A673 (cell line): Measurements from ENCODE around the gene SIMC1. TPM values are rescaled to one million over a fixed set of nuclear protein-coding genes. Genes with fewer than 3 reads are reported as not detected.
"Not testable (repeated sequence)": the region's sequence is repeated elsewhere in the genome, so short reads cannot be mapped to it uniquely, and the experiment has no call there.

Experiments
- BruUV-seq: library from RNA; stranded (reverse); fragments of 400-500 nt; replicated peaks from 2 replicates; lab custom pipeline; 2021; lab: Mats Ljungman, UMichigan
- CTCF ChIA-PET: fragments of 300-600 bp; sonication (Branson Sonifier 250); formaldehyde crosslinking; loops from one replicate; lab custom pipeline; 2022; ENCODE audit warnings: antibody characterized with exemption; lab: Charles Lee
- POLR2A ChIA-PET: fragments of 300-600 bp; sonication (Branson Sonifier 250); formaldehyde crosslinking; loops from one replicate; lab custom pipeline; 2022; ENCODE audit warnings: antibody characterized with exemption; ENCODE audit not compliant: low non-redundant PET; lab: Charles Lee
- DNase-seq: peaks from one replicate; pipeline ENCODE4 v3.0.0-alpha.2; 2015; ENCODE audit warnings: low spot score
- H3K27ac ChIP-seq: fragments of 200-600 bp; sonication (generic); 2 replicates; pipeline ENCODE4 v1.5.1; 2016; ENCODE audit warnings: mixed run types, low read depth, mild to moderate bottlenecking, mixed read lengths, antibody characterized with exemption, low read length; ENCODE audit not compliant: poor library complexity, severe bottlenecking
- H3K27me3 ChIP-seq: fragments of 200-600 bp; sonication (generic); replicated peaks from 2 replicates; pipeline ENCODE4 v1.6.1; 2017; ENCODE audit warnings: mixed run types, low read depth, mild to moderate bottlenecking, mixed read lengths, antibody characterized with exemption, low read length; ENCODE audit not compliant: insufficient read depth, poor library complexity
- H3K36me3 ChIP-seq: fragments of 200-600 bp; sonication (generic); 2 replicates; pipeline ENCODE4 v1.6.1; 2016; ENCODE audit warnings: mixed run types, mild to moderate bottlenecking, mixed read lengths, antibody characterized with exemption, low read length; ENCODE audit not compliant: insufficient read depth, poor library complexity, severe bottlenecking
- H3K4me1 ChIP-seq: fragments of 200-600 bp; sonication (generic); 2 replicates; pipeline ENCODE4 v1.6.1; 2017; ENCODE audit warnings: mixed run types, mild to moderate bottlenecking, mixed read lengths, antibody characterized with exemption, low read length; ENCODE audit not compliant: insufficient read depth, poor library complexity, severe bottlenecking
- H3K4me3 ChIP-seq: fragments of 200-600 bp; sonication (generic); 2 replicates; pipeline ENCODE4 v1.5.1; 2016; ENCODE audit warnings: low read depth, mixed run types, mild to moderate bottlenecking, mixed read lengths, low read length; ENCODE audit not compliant: poor library complexity, severe bottlenecking
- H3K9me3 ChIP-seq: fragments of 200-600 bp; sonication (generic); 2 replicates; pipeline ENCODE4 v1.6.1; 2016; ENCODE audit warnings: mixed run types, low read depth, mild to moderate bottlenecking, mixed read lengths, antibody characterized with exemption, low read length; ENCODE audit not compliant: poor library complexity, severe bottlenecking
- intact Hi-C: fragments of 100-400 bp; cut with micrococcal nuclease; formaldehyde crosslinking; loops from one replicate; pipeline ENCODE4 v1.10.0; 2022; ENCODE audit not compliant: unreplicated experiment
- total RNA-seq: library from RNA; stranded (reverse); gene quantifications from 2 replicates; pipeline ENCODE4 v1.2.3, GENCODE V29; 2021

Gene SIMC1
- total RNA-seq, 1 experiment from 2014 or later = 26.6 TPM

DNA sequence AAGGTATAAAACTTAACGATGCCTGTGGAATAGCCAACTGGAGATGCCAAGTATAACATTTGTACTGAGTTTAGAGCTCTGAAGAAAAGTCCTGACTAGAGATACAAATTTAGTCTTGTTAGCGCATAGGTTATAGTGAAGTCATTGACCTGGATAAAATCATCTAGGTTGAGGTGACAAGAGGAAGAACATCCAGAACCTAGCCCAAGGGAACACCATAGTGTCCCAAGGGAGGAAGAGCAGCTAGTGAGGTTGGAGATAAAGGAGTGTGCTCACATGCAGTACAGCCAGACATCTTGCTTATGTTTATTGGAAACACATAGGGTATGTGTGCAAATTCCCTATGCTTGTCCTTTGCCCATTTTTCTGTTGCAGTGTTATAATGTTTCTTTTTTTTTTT, 6.1 kb downstream of the SIMC1 start:
- H3K4me1 ChIP-seq, CTCF ChIA-PET: not testable (repeated sequence)

DNA sequence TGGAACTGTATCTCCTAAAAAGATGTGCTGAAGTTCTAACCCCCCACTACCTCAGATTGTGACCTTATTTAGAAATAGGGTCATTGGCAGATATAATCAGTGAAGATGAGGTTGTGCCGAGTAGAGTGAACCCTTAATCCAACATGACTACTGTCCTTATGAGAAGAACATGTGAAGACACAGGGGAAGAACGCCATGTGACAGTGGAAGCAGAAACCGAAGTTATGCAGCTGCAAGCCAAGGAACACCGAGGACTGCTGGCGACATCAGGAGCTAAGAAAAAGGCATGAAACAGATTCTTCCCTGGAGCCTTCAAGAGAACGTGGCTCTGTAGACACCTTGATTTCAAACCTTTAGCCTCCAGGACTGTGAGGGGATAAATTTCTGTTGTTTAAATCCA, 6.8 kb downstream of the SIMC1 start:
- H3K36me3 ChIP-seq, BruUV-seq, POLR2A ChIA-PET, H3K4me1 ChIP-seq, intact Hi-C loops, CTCF ChIA-PET, H3K27me3 ChIP-seq, H3K4me3 ChIP-seq, DNase-seq, H3K9me3 ChIP-seq, H3K27ac ChIP-seq: not testable (repeated sequence)

More for the DNA sequence above, 6.1 kb downstream of the SIMC1 start:
- H3K27ac ChIP-seq, H3K27me3 ChIP-seq, H3K36me3 ChIP-seq, POLR2A ChIA-PET, H3K9me3 ChIP-seq, H3K4me3 ChIP-seq, intact Hi-C loops, BruUV-seq, DNase-seq: not testable (repeated sequence)

DNA sequence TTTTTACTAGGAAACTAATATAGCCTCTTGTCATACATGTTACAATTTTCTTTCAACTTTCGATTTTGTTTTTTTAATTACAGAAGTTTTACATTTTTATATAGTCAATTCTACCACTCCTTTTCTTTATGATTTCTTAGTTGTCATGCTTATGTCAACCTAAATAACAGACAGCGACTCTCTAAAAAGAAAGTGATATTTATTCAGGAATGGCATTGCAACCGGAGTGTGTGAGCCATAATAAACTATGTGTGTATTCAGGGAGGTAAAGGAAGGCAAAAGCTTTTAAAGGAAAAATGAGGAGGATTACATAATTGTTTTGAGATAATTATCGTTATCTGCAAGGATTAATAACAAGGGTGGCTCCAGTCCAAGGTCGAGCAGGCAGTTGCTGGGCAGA, 7.3 kb downstream of the SIMC1 start:
- H3K27me3 ChIP-seq, DNase-seq, H3K9me3 ChIP-seq, H3K36me3 ChIP-seq, POLR2A ChIA-PET, BruUV-seq, intact Hi-C loops, H3K27ac ChIP-seq, H3K4me3 ChIP-seq, H3K4me1 ChIP-seq, CTCF ChIA-PET: not testable (repeated sequence)

DNA sequence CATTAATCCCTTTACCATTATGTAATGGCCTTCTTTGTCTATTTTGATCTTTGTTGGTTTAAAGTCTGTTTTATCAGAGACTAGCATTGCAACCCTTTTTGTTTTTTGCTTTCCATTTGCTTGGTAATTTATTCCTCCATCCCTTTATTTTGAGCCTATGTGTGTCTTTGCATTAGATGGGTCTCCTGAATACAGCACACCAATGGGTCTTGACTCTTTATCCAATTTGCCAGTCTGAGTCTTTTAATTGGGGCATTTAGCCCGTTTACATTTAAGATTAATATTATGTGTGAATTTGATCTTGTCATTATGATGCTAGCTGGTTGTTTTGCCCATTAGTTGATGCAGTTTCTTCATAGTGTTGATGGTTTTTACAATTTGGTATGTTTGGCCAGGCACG, 12.5 kb downstream of the SIMC1 start:
- H3K9me3 ChIP-seq, BruUV-seq, DNase-seq, CTCF ChIA-PET, H3K27ac ChIP-seq, H3K36me3 ChIP-seq, H3K4me3 ChIP-seq, H3K4me1 ChIP-seq, POLR2A ChIA-PET, H3K27me3 ChIP-seq, intact Hi-C loops: not testable (repeated sequence)

DNA sequence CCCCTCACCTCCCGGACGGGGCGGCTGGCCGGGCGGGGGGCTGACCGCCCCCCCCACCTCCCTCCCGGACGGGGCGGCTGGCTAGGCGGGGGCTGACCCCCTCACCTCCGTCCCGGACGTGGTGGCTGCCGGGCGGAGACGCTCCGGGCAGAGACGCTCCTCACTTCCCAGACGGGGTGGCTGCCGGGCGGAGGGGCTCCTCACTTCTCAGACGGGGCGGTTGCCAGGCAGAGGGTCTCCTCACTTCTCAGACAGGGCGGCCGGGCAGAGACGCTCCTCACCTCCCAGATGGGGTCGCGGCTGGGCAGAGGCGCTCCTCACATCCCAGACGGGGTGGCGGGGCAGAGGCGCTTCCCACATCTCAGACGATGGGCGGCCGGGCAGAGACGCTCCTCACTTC, 13.9 kb downstream of the SIMC1 start:
- H3K27me3 ChIP-seq, CTCF ChIA-PET, H3K4me1 ChIP-seq, H3K36me3 ChIP-seq, DNase-seq, H3K9me3 ChIP-seq, H3K27ac ChIP-seq, BruUV-seq, intact Hi-C loops, H3K4me3 ChIP-seq, POLR2A ChIA-PET: not testable (repeated sequence)

DNA sequence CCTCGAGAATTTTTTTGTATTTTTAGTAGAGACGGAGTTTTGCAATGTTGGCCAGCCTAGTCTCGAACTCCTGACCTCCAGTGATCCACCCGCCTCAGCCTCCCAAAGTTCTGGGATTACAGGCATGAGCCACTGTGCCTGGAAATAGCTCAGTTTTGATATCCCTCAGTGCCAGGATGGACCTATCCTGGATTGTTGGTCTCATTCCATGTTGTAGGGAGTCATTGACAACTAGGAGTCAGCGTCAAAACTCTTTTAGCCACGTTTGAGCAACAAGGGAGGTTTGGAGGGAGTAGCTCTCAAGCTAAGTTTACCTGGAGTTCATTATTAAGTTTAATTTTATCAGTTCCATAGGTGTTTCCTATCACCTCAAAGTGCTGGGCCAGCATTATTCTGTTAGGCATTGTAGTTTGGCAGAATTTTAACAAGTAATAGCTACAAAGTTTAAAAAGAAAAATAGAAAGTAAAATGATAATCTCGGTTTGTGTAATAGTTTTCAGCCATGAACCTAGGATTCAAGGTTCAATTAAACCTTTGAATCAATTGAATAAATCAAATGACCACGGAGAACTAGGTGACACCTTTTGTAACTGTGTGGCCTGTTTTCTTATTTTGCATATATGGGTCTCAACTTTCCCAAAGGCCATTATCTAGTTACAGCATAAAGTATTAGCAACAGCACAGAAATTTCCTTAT, 15.3 kb downstream of the SIMC1 start:
- BruUV-seq = not testable (repeated sequence)

DNA sequence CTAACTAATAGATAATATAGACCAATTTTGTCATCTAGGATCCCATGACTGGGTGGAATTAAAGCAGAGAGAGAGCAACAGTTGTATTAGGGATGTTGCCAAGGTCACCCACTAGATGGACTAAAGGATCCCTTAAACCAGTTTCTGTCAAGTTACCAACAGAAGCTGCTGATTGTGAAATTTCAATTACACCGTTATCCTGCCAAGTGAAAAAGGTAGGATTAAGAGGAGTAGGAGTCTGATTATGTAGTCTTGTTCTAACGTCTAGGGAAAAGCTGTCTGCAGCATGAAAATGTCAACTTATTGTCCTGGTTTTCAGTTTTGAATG, 15.8 kb downstream of the SIMC1 start:
- DNase-seq, H3K4me3 ChIP-seq, H3K36me3 ChIP-seq, H3K27ac ChIP-seq, H3K27me3 ChIP-seq, BruUV-seq, H3K9me3 ChIP-seq, intact Hi-C loops, CTCF ChIA-PET, POLR2A ChIA-PET, H3K4me1 ChIP-seq: not testable (repeated sequence)

More for the DNA sequence above, 15.3 kb downstream of the SIMC1 start:
- H3K4me3 ChIP-seq, intact Hi-C loops, H3K27me3 ChIP-seq, H3K9me3 ChIP-seq, CTCF ChIA-PET, H3K27ac ChIP-seq, H3K36me3 ChIP-seq, DNase-seq, POLR2A ChIA-PET, H3K4me1 ChIP-seq: not testable (repeated sequence)
